Amniotic stem cell (primary cell): ENCODE data around the gene FAM83D.
"Not testable (repeated sequence)": the region's sequence is repeated elsewhere in the genome, so short reads cannot be mapped to it uniquely, and the experiment has no call there.

ENCODE experiments used
- DNase-seq: peaks from one replicate; lab custom pipeline; 2025; lab: John Stamatoyannopoulos, UW

Gene FAM83D

GRCh38 chr20:38963745-38964144 lies 37.5 kb downstream of the FAM83D start:
- DNase-seq: no peak

- no peak for DNase-seq
These were observed 39.0 kb downstream of the FAM83D start for GRCh38 chr20:38965264-38965663.

GRCh38 chr20:38968090-38968489 lies 41.9 kb downstream of the FAM83D start:
- DNase-seq: no peak

GRCh38 chr20:38969708-38970107 lies 43.5 kb downstream of the FAM83D start:
- DNase-seq: no peak

- DNase-seq: peak; percentile 25
These were observed 44.1 kb downstream of the FAM83D start for GRCh38 chr20:38970302-38970701.

GRCh38 chr20:38973107-38973506 lies 46.9 kb downstream of the FAM83D start:
- no peak for DNase-seq

- peak; percentile 18 for DNase-seq
These were observed 47.4 kb downstream of the FAM83D start for GRCh38 chr20:38973645-38974044.

- DNase-seq: no peak
These were observed 49.4 kb downstream of the FAM83D start for GRCh38 chr20:38975539-38976120.

- DNase-seq: no peak
These were observed 53.2 kb downstream of the FAM83D start for GRCh38 chr20:38979434-38979833.

GRCh38 chr20:38979842-38980241 lies 53.6 kb downstream of the FAM83D start:
- no peak for DNase-seq

- DNase-seq: no peak
These were observed 56.1 kb downstream of the FAM83D start for GRCh38 chr20:38982291-38982690.

- DNase-seq: no peak
These were observed 58.8 kb downstream of the FAM83D start for GRCh38 chr20:38985060-38985459.

- no peak for DNase-seq
These were observed 59.5 kb downstream of the FAM83D start for GRCh38 chr20:38985603-38986170.

GRCh38 chr20:38986663-38987062 lies 60.4 kb downstream of the FAM83D start:
- no peak for DNase-seq

- no peak for DNase-seq
These were observed 61.6 kb downstream of the FAM83D start for GRCh38 chr20:38987777-38988176.

- no peak for DNase-seq
These were observed 64.5 kb downstream of the FAM83D start for GRCh38 chr20:38990728-38991127.

GRCh38 chr20:38991814-38992704 lies 65.8 kb downstream of the FAM83D start:
- DNase-seq: no peak

GRCh38 chr20:38995536-38996044 lies 69.4 kb downstream of the FAM83D start:
- DNase-seq: no peak

GRCh38 chr20:38996866-38997265 lies 70.6 kb downstream of the FAM83D start:
- DNase-seq: not testable (repeated sequence)

- DNase-seq: no peak
These were observed 71.4 kb downstream of the FAM83D start for GRCh38 chr20:38997622-38998021.

- DNase-seq: no peak
These were observed 73.0 kb downstream of the FAM83D start for GRCh38 chr20:38999217-38999616.

GRCh38 chr20:38999965-39000910 lies 74.0 kb downstream of the FAM83D start:
- no peak for DNase-seq
